Activated CD8-positive, alpha-beta memory T cell treated with anti-CD3 and anti-CD28 coated beads, Interleukin-2, amount 50 U/mL, for 48 hours (primary cell): ENCODE measurements around the gene MEGF11.

ENCODE experiments used
- DNase-seq: peaks from one replicate; pipeline ENCODE4 v3.0.0-alpha.2; 2020

Gene MEGF11

DNA sequence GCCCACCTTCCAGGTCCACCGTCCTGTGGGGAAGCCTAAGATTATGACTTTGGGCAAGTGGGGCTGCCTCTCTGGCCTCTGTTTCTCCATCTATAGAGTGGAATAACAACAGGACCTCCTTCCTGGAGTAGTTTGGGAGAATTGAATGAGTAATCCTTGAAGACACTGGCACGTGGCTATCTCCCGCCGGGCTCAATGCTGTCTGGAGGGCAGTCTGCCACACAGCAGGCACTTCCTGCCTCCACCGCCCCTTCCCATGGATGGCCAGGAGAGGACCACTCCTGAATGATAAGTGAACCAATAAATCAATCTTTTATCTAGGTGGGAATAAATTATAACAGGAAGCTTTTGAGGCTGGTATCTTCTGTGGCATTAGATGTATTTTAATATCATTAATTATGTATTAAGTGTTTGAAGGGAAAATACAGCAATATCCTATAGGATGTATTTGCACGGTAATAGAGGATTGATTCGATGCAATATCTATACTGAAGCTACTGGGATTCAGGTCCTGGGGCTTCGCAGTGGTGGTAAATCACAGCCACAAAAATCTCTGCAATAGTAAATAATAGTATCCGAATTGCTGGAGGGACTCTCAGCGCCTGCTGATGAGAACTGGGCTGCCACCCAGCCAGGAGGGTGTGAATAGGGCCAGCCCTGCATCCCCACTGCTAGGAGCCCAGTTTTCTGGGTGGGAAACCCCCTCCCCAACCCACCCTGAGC lies 15.9 kb downstream of the MEGF11 start:
- no peak for DNase-seq

DNA sequence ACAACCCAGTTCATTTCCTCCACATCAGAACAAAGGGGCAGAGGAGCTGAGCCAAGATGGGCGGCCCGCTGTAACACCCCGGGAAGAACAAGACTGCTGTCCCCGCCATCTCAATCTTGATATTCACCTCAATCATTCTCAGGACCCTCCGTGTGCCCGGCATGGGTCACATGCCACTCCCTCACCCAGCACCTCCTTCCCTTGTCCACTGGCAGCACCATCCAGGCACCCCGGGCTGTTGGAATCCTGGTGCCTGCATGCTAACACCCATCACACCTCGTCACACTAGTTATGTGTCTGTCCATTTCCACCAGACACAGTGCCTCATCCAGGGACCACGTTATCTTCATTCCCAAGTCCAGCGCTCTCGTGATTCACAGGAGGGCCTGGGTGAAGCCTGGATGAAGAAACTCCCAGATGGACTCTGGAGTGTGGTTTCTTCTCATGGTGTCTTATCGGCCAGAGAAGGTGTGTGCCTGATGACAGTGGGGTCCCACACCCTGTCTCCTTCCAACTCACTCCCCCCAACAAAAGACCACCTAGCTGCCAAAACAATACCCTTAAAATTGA lies 16.7 kb downstream of the MEGF11 start:
- no peak for DNase-seq

DNA sequence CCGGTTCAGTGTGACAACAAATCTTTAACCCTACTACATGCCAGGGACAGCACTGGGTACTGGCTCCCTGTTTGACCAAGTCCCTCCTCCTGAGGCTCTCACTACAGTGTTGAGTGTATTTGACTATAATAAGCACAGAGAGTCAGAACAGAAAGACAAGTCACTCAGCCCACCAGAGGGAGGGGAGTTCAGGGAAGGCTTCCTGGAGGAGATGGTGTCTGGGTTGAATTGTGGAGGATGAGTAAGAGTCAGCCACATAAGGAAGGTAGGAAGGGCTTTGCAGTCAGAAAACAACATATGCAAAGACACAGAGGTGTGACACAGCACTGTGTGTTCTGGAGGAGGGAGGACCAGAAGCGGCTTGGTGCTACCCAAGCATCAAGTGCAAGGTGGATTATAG lies 17.7 kb downstream of the MEGF11 start:
- DNase-seq = no peak

DNA sequence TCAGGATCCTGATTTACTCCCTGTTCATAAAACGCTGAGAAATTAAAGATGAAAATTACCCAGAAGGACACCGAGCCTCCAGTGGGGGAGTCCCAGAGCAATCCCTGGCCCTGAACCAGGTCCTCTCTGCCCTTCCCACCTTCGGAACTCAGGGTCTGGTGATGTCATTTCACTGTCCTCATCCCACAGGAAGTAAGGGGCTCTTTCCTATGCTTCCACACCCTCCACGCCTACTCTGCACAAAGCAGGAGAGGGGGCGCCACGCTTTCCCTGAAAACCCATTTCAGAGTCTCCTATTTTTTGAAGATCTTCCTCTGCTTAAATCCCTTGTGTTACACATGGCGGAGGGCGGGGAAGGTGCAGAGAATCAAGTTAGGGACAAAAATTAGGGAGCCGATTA lies 18.8 kb downstream of the MEGF11 start:
- no peak for DNase-seq

DNA sequence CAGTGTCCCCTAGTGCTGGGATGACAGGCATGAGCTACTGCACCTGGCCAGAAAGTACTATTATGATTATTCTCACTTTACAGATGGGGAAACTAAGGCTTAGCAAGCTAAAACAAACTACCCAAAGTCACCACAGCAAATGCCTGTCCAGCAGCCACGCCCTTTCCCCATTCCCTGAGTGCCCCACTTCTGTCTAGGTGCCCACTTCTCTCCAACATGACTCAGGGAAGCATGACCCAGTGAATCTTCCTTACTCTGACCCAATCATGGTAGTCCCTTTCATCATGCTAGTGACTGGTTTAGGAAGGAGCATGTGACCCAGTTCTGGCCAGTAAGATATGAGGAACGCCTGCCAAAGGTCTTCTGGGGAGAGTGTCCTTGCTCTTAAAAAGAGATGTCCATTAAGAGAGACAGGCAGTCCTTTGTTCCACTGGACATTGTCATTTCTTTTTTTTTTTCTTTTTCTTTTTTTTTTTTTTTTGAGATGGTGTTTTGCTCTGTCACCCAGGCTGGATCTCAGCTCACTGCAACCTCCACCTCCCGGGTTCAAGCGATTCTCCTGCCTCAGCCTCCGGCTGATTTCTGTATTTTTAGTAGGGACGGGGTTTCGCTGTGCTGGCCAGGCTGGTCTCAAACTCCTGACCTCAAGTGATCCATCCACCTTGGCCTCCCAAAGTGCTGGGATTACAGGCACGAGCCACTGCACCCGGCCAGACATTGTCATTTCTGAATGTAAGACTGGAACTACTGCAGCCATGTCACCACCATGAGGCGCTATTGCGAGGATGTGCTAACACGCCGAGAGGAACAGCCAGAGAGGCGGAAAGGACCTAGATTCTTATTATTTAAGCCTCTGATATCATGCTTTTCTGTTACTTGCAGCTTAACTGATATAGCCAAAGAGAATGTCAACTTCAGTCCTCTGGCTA lies 19.8 kb downstream of the MEGF11 start:
- DNase-seq = no peak

DNA sequence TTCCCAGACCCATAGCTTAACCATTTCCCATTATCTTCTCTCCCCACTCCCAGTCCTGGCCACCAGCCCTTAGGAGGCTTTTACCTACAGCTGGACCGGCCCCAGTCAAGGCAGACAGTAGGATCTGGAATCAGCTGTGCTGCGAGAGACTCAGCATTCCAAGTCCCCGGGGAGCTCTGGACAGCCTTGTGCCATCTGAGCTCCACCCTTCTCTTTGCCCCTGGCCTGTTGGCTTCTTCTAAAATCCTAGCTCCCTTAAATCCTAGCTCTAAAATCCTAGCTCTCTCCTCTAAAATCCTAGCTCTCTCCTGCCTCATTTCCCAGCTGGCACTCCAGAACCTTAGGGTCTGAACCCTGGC lies 21.3 kb downstream of the MEGF11 start:
- no peak for DNase-seq

DNA sequence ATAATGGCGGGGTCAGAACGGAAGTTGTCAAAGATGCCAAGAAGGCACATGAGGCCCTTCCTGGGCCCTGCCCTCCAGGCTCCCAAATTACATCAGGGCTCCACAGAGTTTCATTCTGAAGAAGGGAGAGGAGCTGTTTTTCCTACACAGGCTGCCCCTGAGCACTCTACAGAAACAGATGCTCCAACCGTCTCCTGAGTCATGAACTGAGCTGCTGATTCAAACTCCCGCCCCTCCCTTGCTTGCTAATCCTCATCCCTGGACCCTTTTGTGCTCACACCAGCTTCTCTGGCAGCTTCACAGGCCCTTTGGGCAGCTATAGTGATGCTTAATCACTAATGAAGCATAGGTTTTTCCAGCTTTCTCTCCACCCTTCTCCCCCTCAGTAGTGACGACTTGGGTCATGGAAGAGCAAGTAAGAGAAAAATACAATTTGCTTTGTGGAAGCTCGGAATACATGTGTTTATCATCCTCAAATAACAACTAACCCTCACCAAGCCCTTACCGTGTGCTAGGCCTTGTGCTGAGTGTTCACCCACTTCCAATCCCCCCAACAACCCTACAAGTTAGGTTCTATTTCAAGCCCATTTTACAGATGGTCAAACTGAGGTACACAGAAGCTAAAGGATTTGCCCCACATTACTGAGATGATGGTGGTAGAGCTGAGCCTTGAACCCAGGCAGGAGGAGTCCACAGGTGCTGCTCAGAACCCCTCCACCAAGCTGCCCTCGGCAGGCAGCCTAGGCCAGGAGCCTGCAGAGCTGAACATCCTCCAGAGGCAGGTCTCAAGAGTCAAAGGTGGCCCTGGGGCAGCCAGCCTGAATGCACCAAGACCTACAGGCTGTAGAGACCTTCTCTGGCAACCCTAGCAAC lies 21.9 kb downstream of the MEGF11 start:
- DNase-seq = no peak

DNA sequence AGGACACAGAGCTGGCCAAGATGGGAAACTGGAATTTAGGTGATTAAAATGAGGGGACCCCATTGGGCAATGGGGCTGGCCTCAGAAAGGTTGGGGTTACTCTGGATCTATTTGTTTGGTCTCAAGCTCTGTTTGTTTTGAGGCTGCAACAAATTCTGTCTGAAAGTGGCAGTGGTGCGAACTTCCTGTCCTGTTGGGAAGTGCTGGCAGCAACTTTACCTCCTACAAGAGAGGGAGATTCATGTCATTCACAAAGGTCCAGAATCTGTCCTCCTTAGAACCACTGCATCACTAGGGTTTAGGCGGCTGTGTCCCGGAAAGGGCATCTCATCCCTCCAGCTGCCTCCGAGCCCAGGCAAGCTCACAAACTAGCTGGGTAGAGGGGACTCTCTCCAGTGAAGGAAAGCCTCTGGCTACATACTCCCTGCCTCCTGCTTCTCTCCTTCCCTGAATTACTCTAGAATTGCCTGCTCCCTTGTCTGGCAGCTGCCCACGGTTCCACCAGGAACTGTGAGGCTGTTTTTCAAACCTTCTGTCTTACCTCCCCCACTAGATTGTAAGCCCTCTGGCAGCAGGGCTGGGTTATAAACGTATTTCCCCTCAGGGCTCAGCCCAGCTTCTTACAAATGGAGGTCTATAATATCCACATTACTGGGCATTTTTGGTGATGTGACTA lies 23.6 kb downstream of the MEGF11 start:
- no peak for DNase-seq

DNA sequence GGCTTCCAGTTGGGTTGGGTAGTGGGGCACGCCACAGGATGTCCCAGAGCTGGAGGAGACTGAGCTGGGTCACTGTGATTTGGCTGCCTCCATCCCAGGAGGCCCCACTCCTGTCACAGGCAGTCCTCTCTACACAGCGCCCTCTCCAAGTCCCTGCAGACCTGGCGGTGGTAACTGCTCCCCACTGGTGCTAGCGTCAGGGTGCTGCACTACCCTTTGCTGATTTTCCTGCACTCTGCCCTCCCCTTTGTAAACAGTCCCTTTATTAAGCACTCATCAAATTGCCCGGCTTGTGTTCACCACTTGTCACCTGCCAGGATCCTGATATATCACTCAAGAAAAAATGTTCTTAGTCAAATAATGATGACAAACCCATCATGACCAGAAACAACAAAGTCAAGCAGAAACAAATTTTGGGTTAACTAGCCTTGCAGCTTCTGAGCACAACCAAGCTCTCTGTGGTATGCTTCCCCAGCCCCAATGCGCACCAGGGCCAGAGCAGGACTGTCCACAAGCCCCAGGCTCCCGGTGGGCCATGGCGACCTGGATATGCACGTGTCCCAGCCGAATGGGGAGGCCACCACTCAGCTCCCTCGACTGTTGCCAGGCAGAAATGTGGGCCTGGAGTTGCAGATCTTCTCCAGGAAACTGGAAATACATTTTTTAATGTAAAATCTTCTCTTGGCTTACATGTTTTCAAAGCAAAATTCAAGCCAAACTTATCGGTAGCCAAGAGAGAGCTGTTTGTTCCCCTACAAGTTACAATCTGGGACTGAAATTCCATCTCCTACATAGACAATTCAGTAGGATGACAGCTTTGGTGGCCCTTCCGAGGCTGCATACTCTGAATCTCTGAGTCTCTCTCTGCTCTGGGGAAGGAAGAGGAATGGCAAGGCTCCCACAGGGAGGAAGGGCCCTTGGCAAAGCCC lies 24.5 kb downstream of the MEGF11 start:
- DNase-seq = no peak

DNA sequence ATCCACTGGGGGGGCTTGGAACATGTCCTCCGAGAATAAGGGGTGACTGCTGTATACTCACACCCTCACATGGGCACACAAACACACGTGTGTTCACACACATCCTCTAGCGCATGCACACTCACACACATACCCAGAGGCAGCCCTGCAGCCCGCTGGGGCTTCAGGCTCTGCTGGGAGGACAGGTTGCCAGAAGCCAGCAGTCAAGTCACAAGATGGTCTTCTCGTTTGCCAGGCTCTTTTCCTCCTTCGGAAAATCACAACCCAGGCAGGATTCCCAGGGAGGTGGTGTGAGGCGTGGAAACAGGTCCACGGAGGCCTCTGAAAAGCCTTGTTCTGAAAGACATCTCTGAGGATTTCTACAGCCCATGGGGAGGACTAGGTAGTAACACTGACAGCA lies 26.8 kb downstream of the MEGF11 start:
- DNase-seq = no peak

DNA sequence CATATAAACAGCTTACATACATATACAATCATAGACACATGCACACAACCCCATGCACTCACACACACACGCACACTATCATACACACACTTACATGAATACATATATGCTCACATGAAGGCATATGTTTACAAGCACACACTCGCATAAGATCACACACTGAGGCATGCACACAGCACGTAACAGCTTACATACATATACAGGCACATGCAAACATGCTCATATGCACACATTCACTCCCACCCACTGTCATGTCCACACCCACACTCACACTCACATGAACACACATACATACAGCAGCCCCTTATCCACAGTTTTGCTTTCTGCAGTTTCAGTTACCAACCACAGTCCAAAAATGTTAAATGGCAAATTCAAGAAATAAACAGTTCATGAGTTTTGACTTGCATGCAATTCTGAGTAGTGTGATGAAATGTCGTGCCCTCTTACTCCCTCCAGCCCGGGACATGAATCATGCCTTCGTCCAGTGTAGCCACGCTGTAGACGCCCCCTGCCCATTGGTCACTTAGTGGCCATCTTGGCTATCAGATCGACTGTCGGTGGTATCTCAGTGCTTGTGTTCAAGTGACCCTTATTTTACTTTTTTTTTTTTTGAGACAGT lies 27.8 kb downstream of the MEGF11 start:
- DNase-seq = no peak

DNA sequence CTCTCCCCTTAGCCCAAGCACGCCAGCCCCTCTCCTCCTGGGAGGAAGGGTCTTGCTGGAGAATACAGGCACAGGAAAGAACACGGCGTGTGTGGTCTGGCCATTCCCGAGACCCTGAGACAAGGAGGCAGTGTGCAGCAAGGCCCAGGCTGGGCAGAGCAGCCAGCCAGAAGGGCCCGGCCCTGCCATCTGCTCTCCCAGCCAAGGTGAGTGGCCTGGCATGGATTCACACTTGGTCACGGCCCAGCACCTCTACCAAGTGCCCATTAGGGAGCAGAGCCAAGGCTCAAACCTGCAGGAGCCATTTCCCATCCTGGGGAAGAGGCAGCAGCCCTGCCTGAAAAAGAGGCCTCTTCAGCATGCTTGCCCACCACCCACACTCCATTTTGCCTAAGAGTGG lies 28.6 kb downstream of the MEGF11 start:
- DNase-seq = no peak

DNA sequence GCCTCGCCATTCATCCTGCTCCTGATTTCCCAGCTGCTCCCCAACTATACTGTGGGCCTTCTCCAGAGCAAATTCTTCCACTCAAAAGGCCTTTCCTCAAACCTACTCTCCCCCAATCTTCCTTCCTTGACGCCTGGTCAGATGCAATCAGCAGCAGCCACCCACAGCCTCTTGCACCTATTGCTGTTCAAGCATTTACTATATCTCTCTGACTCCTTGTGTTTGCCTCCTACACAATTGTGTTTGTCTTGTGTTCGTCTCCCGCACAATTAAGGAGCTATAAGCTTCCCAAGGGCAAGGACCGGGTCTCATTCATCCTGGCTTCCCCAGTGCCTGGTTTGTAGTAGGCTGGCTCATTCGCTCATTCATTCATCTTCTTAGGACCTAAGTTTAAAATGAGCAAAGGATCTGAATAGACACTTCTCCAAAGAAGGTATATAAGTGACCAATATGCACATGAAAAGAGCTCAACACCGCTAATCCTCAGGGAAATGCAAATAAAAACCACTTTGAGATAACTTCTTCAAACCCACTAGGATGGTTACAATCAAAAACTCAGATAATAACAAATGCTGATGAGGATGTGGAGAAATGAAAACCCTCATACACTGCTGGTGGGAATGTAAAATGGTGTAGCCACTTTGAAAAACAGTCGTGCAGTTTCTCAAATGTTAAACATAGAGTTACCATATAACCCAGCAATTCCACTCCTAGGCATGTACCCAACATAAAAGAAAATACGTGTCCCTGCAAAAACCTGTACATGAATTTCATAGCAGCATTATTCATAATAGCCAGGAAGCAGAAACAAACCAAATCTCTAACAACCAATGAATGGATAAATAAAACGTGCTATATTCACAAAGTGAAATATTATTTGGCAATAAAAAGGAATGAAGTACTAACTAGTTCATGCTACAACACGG lies 31.0 kb downstream of the MEGF11 start:
- DNase-seq = no peak

DNA sequence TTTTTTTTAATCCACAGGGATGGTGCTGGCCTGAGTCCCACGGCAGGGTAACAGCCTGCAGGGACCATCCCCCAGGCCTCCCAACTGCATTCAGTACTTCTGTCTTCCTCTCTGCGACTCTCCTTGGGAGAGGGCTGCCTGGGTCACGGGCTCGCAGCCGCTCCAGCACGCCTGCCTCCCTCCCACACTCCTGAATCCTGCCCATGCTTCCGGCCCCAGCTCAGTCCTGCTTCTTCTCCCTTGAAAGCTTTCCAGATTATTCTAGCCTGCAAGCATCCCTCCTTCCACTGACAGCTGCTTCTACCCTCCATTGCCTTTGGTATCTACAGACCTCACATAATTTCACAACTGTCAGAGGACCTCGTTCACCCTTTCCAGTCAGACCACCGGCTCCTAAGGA lies 32.4 kb downstream of the MEGF11 start:
- DNase-seq = no peak

DNA sequence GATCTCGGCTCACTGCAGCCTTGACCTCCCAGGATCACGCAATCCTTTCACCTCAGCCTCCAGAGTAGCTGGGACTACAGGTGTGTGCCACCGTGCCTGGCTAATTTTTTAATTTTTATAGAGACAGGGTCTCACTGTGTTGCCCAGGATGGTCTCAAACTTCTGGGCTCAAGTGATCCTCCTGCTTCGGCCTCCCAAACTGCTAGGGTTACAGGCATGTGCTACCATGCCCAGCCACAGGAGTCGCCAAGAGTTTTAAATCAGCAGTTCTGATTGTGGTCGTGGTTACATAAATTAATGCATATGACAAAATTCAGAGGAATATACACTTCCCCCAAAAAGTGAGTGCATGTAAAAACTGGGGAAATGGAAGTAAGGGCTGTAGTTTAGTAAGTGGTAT lies 32.9 kb downstream of the MEGF11 start:
- DNase-seq = no peak

DNA sequence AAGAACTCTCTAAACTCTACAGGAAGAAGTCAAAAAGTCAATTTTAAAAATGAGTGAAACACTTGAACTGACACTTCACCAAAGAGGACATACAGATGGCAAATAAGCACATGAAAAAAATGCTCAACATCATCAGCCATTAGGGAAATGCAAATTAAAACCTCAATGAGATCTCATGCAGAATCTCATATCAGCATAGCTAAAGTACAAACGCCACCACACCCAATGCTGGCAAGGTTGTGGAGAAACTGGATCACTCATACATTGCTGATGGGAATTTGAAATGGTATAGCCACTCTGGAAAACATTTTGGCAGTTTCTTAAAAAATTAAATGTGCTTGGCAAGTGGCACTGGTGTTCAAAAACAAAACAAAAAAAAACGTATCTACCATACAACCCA lies 34.2 kb downstream of the MEGF11 start:
- DNase-seq = no peak

DNA sequence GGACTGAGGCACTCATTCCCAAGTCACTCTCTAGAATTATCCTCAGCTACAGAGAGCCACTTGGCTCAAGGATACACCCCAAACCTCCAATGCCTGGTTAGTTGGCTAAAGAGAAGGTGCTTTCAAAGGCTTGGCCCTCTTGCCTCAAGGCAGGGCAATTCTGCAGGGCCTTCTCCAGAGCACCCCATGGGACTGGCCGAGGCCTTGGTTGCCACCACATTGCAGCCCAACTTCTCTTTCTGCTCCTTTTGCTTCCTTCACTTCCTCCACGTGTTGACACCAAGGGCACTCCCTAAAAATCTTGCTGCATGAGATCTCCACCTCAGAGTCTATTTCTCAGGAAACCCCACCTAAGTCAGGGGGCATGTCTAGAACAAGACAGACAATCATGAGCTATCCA lies 36.7 kb downstream of the MEGF11 start:
- no peak for DNase-seq

DNA sequence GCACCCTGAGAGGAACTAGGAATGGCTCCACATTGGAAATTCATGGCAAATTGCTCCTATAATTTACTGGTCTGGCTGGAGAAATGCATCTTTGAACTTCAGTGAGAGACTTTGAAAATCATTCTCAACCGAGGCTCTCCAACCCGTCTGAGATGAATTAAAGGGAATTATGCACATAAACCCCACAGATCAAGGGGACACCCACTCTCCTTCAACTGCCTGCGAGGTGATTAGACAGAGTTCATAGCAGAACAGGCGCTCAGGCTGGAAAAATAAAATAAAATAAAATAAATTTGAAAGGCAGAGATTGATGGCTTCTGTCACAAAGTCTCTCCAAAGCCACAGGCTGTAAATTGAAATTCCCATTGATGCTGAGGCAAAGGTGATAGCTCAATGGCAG lies 37.7 kb downstream of the MEGF11 start:
- no peak for DNase-seq

DNA sequence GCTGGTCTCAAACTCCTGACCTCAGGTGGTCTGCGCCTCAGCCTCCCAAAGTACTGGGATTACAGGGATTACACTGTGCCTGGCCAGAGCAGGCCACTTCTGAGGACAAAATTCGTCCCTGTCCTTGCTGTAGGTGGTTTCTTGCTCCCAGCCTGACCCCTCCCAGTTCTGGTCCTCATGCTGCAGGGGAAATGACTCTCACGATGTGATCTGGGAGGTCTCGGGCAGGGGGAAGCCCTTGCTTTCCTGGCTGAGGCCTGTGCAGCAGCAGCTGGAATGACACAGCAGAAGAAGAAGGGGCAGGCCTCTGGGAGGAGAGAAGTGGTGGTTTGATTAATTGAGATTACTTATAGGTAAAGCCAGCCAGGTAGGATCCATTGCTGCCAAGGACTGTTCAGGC lies 39.3 kb downstream of the MEGF11 start:
- no peak for DNase-seq

DNA sequence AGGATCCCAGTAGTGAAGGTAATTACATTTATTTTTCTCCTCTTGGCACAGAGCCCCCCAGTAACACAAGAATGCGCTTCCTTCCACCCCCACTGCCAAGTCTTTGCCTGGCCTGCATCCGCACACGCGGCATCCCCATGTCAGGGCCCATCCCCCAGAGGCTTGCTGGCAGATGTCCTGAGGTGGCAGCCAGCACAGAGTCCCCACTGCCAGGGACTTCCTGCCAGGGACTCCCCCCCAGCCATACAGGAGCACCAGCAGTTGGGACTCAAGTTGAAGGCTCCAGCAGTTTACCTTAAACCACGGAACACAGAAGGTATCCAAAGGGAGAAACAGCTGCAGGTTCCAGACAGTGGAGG lies 41.0 kb downstream of the MEGF11 start:
- DNase-seq = no peak
